ENCODE results near the gene AR.

Gene AR

DNA sequence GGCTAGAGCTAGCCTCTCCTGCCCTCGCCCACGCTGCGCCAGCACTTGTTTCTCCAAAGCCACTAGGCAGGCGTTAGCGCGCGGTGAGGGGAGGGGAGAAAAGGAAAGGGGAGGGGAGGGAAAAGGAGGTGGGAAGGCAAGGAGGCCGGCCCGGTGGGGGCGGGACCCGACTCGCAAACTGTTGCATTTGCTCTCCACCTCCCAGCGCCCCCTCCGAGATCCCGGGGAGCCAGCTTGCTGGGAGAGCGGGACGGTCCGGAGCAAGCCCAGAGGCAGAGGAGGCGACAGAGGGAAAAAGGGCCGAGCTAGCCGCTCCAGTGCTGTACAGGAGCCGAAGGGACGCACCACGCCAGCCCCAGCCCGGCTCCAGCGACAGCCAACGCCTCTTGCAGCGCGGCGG, at the start of gene AR:
AR (plus strand) TSS at position 204 of the 400 bp plus-strand sequence. CDS start 1,126 bp downstream, outside the sequence.
- no peak for DNase-seq (ENCODE audit: low read depth)

DNA sequence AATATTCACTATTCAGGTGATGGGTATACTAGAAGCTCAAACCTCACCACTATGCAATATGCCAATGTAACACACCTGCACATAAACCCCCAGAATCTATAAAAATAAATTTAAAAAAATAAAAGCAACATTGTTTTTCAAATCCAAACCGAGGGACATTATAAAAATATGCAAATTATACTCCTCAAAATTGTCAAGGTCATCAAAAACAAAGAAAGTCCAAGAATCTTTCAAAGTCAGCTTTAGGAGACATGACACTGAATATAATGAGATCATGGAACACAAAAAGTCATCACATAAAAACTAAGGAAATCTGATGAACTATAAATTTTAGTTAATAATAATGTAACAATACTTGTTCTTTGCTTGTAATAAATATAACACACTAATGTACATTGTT, 43.2 kb upstream of the AR start:
- DNase-seq (ENCODE audit: low read depth), result no peak

GRCh38 chrX:67503004-67503403, 40.8 kb upstream of the AR start:
- no peak for DNase-seq (ENCODE audit: low read depth)

- no peak for DNase-seq (ENCODE audit: low read depth)
Observed at GRCh38 chrX:67503453-67503852, 40.4 kb upstream of the AR start.

DNA sequence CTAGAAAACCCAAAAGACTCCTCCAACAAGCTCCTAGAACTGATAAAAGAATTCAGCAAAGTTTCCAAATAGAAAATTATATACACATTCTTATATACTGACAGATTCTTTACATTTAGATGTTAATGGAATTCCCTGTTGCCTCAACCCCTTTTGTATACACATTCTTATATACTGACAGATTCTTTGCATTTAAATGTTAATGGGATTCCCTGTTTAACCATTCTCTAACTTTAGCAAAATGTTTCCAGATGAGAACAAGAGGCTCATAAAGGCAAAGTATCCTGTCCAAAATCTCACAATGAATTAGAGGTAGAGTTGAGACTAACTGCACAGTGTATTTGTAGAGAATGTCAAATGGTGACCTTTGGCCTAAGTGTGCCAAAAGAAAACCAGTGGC, 23.1 kb upstream of the AR start:
- DNase-seq (ENCODE audit: low read depth), result no peak

- DNase-seq (ENCODE audit: low read depth), result no peak
Observed at GRCh38 chrX:67523002-67523681, 20.7 kb upstream of the AR start.

GRCh38 chrX:67523932-67524331, 19.9 kb upstream of the AR start:
- no peak for DNase-seq (ENCODE audit: low read depth)

DNA sequence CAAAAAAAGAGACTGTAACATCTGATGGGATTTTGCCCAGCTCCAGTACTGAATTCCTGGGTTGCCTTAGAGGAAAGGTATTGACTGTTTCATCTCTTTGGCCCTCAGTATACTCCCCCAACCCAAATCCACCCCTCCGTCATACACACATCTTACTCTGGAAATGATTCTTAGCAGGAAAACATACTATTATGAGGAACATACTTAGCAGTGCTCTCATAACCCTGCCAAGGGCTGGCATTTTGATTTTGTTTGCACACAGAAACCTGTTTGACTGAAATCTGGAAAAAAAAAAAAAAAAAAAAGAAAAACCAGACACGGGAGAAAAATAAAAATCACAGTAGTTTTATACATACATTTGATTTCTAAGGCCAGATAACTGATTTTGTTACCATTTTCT, 19.4 kb upstream of the AR start:
- DNase-seq (ENCODE audit: low read depth), result no peak

GRCh38 chrX:67524950-67525691, 18.7 kb upstream of the AR start:
- no peak for DNase-seq (ENCODE audit: low read depth)

- no peak for DNase-seq (ENCODE audit: low read depth)
Observed at GRCh38 chrX:67536564-67536963, 7.3 kb upstream of the AR start.

GRCh38 chrX:67538383-67538782, 5.4 kb upstream of the AR start:
- DNase-seq (ENCODE audit: low read depth), result no peak

DNA sequence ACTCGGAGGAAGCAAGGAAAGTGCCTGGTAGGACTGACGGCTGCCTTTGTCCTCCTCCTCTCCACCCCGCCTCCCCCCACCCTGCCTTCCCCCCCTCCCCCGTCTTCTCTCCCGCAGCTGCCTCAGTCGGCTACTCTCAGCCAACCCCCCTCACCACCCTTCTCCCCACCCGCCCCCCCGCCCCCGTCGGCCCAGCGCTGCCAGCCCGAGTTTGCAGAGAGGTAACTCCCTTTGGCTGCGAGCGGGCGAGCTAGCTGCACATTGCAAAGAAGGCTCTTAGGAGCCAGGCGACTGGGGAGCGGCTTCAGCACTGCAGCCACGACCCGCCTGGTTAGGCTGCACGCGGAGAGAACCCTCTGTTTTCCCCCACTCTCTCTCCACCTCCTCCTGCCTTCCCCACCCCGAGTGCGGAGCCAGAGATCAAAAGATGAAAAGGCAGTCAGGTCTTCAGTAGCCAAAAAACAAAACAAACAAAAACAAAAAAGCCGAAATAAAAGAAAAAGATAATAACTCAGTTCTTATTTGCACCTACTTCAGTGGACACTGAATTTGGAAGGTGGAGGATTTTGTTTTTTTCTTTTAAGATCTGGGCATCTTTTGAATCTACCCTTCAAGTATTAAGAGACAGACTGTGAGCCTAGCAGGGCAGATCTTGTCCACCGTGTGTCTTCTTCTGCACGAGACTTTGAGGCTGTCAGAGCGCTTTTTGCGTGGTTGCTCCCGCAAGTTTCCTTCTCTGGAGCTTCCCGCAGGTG, 637 bp downstream of the AR start:
- no peak for DNase-seq (ENCODE audit: low read depth)

GRCh38 chrX:67545036-67545821, 1.4 kb downstream of the AR start:
- no peak for DNase-seq (ENCODE audit: low read depth)

GRCh38 chrX:67545893-67546495, 2.2 kb downstream of the AR start:
- DNase-seq (ENCODE audit: low read depth), result no peak

- no peak for DNase-seq (ENCODE audit: low read depth)
Observed at GRCh38 chrX:67546496-67547423, 2.9 kb downstream of the AR start.

DNA sequence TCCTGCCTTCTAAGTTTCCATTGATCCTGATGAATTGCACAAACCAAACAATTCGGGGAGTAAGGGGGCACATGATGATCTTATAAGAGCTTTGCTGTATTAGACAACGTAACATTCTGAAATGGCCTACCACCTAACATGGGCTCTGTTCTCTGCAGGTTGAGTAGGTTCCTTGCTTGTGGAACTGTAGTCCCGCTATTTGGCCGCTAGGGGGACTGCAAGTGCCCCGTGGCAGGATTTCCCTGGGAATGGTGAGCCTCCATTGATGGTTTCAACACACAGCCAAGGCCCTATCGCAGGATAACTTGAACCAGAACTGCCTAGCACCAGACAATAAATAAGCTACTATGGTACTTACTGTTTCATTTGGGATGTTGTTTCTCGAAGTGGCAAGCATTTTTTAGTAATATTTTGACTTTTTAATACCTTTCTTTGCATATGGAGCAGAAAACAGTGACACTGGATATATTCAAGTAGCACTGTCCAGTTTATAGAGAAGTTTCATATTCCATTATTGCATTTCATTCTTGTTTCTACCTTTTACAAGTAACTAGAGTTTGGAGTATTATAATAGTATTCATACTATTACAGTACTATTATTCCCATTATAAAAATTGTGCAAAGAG, 11.9 kb downstream of the AR start:
- no peak for DNase-seq (ENCODE audit: low read depth)

DNA sequence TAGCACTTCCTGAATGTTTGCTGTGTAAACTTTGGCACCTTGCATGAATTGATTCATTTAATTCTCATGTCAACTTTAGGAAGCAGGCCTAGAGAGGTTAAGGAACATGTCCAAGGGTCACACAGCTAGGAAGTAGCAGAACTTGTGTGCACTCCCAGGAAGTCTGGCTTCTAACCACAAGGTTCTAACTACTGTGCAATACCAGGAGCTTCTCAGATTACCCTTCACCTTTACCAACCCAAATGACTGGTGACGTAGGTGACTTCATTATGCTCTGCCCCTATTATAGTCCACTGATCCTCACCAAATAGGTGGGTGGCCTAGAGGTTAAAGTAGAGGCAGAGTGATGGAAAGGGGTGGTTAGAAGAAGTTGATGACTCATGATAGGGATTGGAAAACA, 14.4 kb downstream of the AR start:
- DNase-seq (ENCODE audit: low read depth), result no peak

DNA sequence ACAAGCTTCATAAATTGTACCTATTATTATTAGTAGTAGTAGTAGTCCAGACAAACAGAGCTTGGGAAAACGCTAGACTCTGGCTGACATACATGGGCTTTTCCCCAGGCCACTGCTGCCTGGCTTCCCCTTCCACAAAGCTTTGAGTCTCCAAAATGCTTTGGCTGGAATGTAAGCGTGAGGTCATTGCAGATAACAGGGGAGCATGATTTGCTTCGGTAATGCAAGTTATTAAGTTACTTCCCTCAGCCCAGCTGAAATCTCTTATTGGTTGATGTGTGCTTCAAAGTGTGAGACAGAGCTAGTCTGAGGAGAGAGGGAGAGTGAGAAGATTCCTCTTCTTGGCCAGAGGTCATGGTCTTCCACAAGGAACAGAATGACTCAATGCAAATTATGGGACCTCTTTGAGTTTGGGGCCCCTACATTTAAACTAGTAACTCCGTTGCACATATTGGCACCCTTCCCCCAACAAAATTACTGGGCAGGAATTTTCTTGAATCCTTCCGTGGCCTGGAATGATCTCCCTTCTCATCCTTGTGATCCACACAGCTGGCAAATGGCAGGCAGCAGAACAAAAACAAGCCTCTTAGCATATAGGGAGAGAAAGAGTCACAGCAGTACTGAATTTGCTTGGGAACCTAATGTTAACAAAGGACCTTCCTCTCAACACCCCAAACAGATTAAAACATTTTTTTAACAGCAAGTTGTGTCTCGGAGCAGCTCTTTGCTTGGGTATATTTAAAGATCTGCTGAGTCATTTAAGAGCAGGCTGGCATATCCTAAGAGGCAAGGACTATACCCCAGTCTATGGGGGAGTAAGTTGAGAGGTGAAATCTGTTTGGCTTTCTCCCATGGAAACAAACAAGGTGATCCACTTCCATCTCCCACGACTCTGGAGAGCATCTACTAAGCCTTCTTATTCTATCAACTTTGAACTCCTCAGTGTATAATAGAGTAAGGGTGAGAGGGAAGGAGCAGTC, 19.9 kb downstream of the AR start:
- DNase-seq (ENCODE audit: low read depth), result no peak

- DNase-seq (ENCODE audit: low read depth), result no peak
Observed at GRCh38 chrX:67564475-67564874, 20.7 kb downstream of the AR start.

Measured in GM04503 (cell line).